Kidney (tissue), 14 donors: ENCODE measurements around the gene KL. TPM values are rescaled to one million over a fixed set of nuclear protein-coding genes. Genes with fewer than 3 reads are reported as not detected.

Source experiments
- DNase-seq, 5 donors: peaks; one replicate each; pipeline ENCODE4 v3.0.0-alpha.2; 2013 to 2020
- FAIRE-seq: peaks from 2 replicates; lab custom pipeline; 2012; peaks lifted over from hg19 to GRCh38; lab: Jason Lieb, UNC
- H3K27ac ChIP-seq, 2 donors: one replicate each; pipeline ENCODE4 v1.7.0; 2013; ENCODE audit warnings: low read depth in 2 of 2, low read length in 2 of 2, inconsistent platforms in 1 of 2
- H3K27me3 ChIP-seq: one replicate; pipeline ENCODE4 v1.7.1; 2013; ENCODE audit warnings: low read length, inconsistent platforms; ENCODE audit not compliant: control insufficient read depth, insufficient read depth
- H3K36me3 ChIP-seq, 3 donors: one replicate each; pipeline versions ENCODE4 v1.7.0 to v1.7.1; 2013; ENCODE audit warnings: low read length in 3 of 3, control low read depth in 1 of 3, inconsistent platforms in 1 of 3; ENCODE audit not compliant: insufficient read depth in 3 of 3, control insufficient read depth in 2 of 3
- H3K4me1 ChIP-seq, 3 donors: one replicate each; pipeline versions ENCODE4 v1.7.0 to v1.7.1; 2013; ENCODE audit warnings: low read length in 3 of 3, inconsistent platforms in 1 of 3, low read depth in 1 of 3; ENCODE audit not compliant: control insufficient read depth in 2 of 3, insufficient read depth in 2 of 3
- H3K4me3 ChIP-seq, 3 donors: one replicate each; pipeline versions ENCODE4 v1.7.0 to v1.8.1; 2013; ENCODE audit warnings: low read length in 3 of 3, control low read depth in 1 of 3, inconsistent platforms in 1 of 3
- H3K9ac ChIP-seq, 3 donors: one replicate each; pipeline versions ENCODE4 v1.7.0 to v1.7.1; 2013; ENCODE audit warnings: low read length in 3 of 3, control low read depth in 1 of 3, inconsistent platforms in 1 of 3
- H3K9me3 ChIP-seq, 3 donors: one replicate each; pipeline versions ENCODE4 v1.7.0 to v1.7.1; 2013; ENCODE audit warnings: low read length in 3 of 3, control low read depth in 1 of 3, inconsistent platforms in 1 of 3; ENCODE audit not compliant: control insufficient read depth in 2 of 3, insufficient read depth in 1 of 3
- CTCF ChIP-seq: IDR thresholded peaks from 3 replicates; pipeline ENCODE4 v1.5.1; 2012; ENCODE audit warnings: mild to moderate bottlenecking, moderate library complexity, borderline replicate concordance; ENCODE audit not compliant: insufficient read depth; ENCODE audit errors: extremely low read depth
- intact Hi-C: fragments of 100-400 bp; cut with DNase I; formaldehyde crosslinking; loops from one replicate; pipeline ENCODE4 v1.11.1; 2022
- polyA plus RNA-seq: library from polyadenylated mRNA; stranded (reverse); fragments of 350-450 nt; fragmentation: Illumina TruSeq; extraction: RNeasy Lipid Tissue Mini Kit (QIAGEN cat#74804); gene quantifications from one replicate; pipeline ENCODE4 v1.2.3, GENCODE V29; 2014; ENCODE audit warnings: low read depth, low replicate concordance; ENCODE audit not compliant: insufficient read depth
- total RNA-seq: library from RNA; stranded (reverse); fragmentation: NEBNext Ultra II Directional; extraction: Animal tissue kit (Norgen Biotek cat#: 25700); gene quantifications from one replicate; pipeline ENCODE4 v1.2.1, GENCODE V29; 2021
- donor health status: control.
- donor health status: control.
- donor health status: control.
- donor health status: control.
- donor health status: control.
- donor health status: DM: yes; HTN: yes; CAD: no.
- donor health status: Normal renal cell carcinoma (clear cell type).

The KL gene
- total and polyA plus RNA-seq, 2 donors from 2014 or later: 12.5 to 47.4 TPM

GRCh38 chr13:33015241-33015668, 968 bp upstream of the KL start:
- no peak for TF ChIP-seq CTCF
- peak overlapping the region; percentile 30 to 68 (median 58) for H3K4me3 ChIP-seq
- FAIRE-seq: no peak
- peaks cover 3% of the 10 kb centered on the region for H3K27me3 ChIP-seq
- peaks cover 0 to 6% (median 4%) of the 10 kb centered on the region in 3 donors for H3K4me1 ChIP-seq
- peak overlapping the region; percentile 43 to 86 for H3K27ac ChIP-seq
- H3K9ac ChIP-seq: peak overlapping the region; percentile 8 to 77 (median 41)
- peak in 2 of 5 donors; percentile 22 to 29 for DNase-seq
- intact Hi-C loops: no loop called here
- H3K9me3 ChIP-seq: no peaks in the 10 kb centered on the region
- peaks cover 0 to 2% (median 0%) of the 10 kb centered on the region in 3 donors for H3K36me3 ChIP-seq

- H3K27ac ChIP-seq: peak overlapping the region; percentile 43 to 86
- H3K36me3 ChIP-seq: peaks cover 0 to under 1% (median 0%) of the 10 kb centered on the region in 3 donors
- H3K4me3 ChIP-seq: peak overlapping the region; percentile 30 to 68 (median 58)
- H3K9ac ChIP-seq: peak overlapping the region in 2 of 3 donors; percentile 41 to 77
- H3K9me3 ChIP-seq: no peaks in the 10 kb centered on the region
- H3K27me3 ChIP-seq: peaks cover 3% of the 10 kb centered on the region
- DNase-seq: peak; percentile 47 to 80 (median 61)
- intact Hi-C loops: no loop called here
- peaks cover 0 to 9% (median 7%) of the 10 kb centered on the region in 3 donors for H3K4me1 ChIP-seq
- TF ChIP-seq CTCF: no peak
- no peak for FAIRE-seq
Observed at GRCh38 chr13:33015791-33016323, 366 bp upstream of the KL start.

- intact Hi-C loops: no loop called here
- Histone ChIP-seq H3K4me3 (peak overlapping the region; percentile 48 to 89 (median 71)), H3K9me3 (no peaks in the 10 kb centered on the region), H3K9ac (peak overlapping the region; percentile 57 to 97 (median 77)), H3K36me3 (no peaks in the 10 kb centered on the region), H3K27me3 (peaks cover 3% of the 10 kb centered on the region), H3K4me1 (peaks cover 0 to 11% (median 9%) of the 10 kb centered on the region in 3 donors), H3K27ac (peak overlapping the region; percentile 95 to 96)
- TF ChIP-seq CTCF: peak; percentile 79
- FAIRE-seq (peak; percentile 85), DNase-seq (peak in 4 of 5 donors; percentile 52 to 86 (median 66))
Observed at GRCh38 chr13:33017323-33017929, 1.2 kb downstream of the KL start.
